ENCODE data around the gene AQP1.

The AQP1 gene

GRCh38 chr7:30935569-30935877, 23.9 kb downstream of the AQP1 start:
- TF ChIP-seq CTCF (conservative IDR thresholded peaks at IDR 0.05; ENCODE audit: control insufficient read depth, insufficient read depth, low read depth, low read length) = no peak
- no peak overlapping the region for H3K4me3 ChIP-seq (ENCODE audit: control insufficient read depth, low read depth, low read length)
- no peak for DNase-seq (ENCODE audit: low read depth)

- TF ChIP-seq CTCF (conservative IDR thresholded peaks at IDR 0.05; ENCODE audit: control insufficient read depth, insufficient read depth, low read depth, low read length) = no peak
- H3K4me3 ChIP-seq (ENCODE audit: control insufficient read depth, low read depth, low read length) = no peak overlapping the region
- DNase-seq (ENCODE audit: low read depth) = no peak
These were observed 25.1 kb downstream of the AQP1 start for GRCh38 chr7:30936650-30937245.

GRCh38 chr7:30937416-30937815, 25.8 kb downstream of the AQP1 start:
- no peak for TF ChIP-seq CTCF (conservative IDR thresholded peaks at IDR 0.05; ENCODE audit: control insufficient read depth, insufficient read depth, low read depth, low read length)
- DNase-seq (ENCODE audit: low read depth) = no peak

GRCh38 chr7:30938435-30939316, 27.0 kb downstream of the AQP1 start:
- TF ChIP-seq CTCF (conservative IDR thresholded peaks at IDR 0.05; ENCODE audit: control insufficient read depth, insufficient read depth, low read depth, low read length) = peak; percentile 92
- no peak overlapping the region for H3K4me3 ChIP-seq (ENCODE audit: control insufficient read depth, low read depth, low read length)
- peak; percentile 75 for DNase-seq (ENCODE audit: low read depth)

More at GRCh38 chr7:30937416-30937815, 25.8 kb downstream of the AQP1 start:
- H3K4me3 ChIP-seq (ENCODE audit: control insufficient read depth, low read depth, low read length) = no peak overlapping the region

GRCh38 chr7:30941582-30942323, 30.1 kb downstream of the AQP1 start:
- TF ChIP-seq CTCF (conservative IDR thresholded peaks at IDR 0.05; ENCODE audit: control insufficient read depth, insufficient read depth, low read depth, low read length) = no peak
- H3K4me3 ChIP-seq (ENCODE audit: control insufficient read depth, low read depth, low read length) = no peak overlapping the region
- no peak for DNase-seq (ENCODE audit: low read depth)

GRCh38 chr7:30950197-30950596, 38.5 kb downstream of the AQP1 start:
- no peak for TF ChIP-seq CTCF (conservative IDR thresholded peaks at IDR 0.05; ENCODE audit: control insufficient read depth, insufficient read depth, low read depth, low read length)
- H3K4me3 ChIP-seq (ENCODE audit: control insufficient read depth, low read depth, low read length) = no peak overlapping the region
- DNase-seq (ENCODE audit: low read depth) = no peak
